LNCaP clone FGC (cell line): ENCODE data around the gene RBM10.

Experiments used
- DNase-seq: peaks from one replicate; pipeline ENCODE4 v3.0.0-alpha.2; 2011; ENCODE audit warnings: low read depth
- H3K4me3 ChIP-seq: 2 replicates; pipeline ENCODE4 v1.5.1; 2011; ENCODE audit warnings: mild to moderate bottlenecking, low read depth, low read length, control low read depth
- TF ChIP-seq, protein P1 (sequence below): IDR thresholded peaks from 2 replicates; pipeline ENCODE4 v1.5.1; 2012; ENCODE audit warnings: mild to moderate bottlenecking; ENCODE audit not compliant: control insufficient read depth, insufficient read depth; ENCODE audit errors: extremely low read depth

The RBM10 gene

DNA sequence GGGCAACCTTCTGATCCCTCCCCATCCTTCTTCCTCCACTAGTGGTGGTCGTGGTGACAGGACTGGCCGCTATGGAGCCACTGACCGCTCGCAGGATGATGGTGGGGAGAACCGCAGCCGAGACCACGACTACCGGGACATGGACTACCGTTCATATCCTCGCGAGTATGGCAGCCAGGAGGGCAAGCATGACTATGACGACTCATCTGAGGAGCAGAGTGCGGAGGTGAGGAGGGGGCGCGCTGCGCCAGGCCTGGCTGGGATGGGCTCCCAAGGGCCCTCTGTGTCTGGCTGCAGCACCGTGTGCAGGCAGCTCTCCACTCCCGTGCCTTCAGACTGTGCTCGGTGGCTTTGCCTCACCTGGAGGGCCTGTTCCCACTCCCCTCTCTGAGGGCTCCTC lies 24.3 kb downstream of the RBM10 start:
- TF ChIP-seq, protein P1, sequence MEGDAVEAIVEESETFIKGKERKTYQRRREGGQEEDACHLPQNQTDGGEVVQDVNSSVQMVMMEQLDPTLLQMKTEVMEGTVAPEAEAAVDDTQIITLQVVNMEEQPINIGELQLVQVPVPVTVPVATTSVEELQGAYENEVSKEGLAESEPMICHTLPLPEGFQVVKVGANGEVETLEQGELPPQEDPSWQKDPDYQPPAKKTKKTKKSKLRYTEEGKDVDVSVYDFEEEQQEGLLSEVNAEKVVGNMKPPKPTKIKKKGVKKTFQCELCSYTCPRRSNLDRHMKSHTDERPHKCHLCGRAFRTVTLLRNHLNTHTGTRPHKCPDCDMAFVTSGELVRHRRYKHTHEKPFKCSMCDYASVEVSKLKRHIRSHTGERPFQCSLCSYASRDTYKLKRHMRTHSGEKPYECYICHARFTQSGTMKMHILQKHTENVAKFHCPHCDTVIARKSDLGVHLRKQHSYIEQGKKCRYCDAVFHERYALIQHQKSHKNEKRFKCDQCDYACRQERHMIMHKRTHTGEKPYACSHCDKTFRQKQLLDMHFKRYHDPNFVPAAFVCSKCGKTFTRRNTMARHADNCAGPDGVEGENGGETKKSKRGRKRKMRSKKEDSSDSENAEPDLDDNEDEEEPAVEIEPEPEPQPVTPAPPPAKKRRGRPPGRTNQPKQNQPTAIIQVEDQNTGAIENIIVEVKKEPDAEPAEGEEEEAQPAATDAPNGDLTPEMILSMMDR: no peak
- no peak for DNase-seq
- H3K4me3 ChIP-seq: no peak overlapping the region

- no peak for DNase-seq
- no peak overlapping the region for H3K4me3 ChIP-seq
- TF ChIP-seq, protein P1: no peak
Measured at GRCh38 chrX:47169726-47170515, 24.9 kb downstream of the RBM10 start.

GRCh38 chrX:47170861-47171692 lies 26.1 kb downstream of the RBM10 start:
- TF ChIP-seq, protein P1: no peak
- no peak for DNase-seq
- no peak overlapping the region for H3K4me3 ChIP-seq

GRCh38 chrX:47171996-47172395 lies 27.0 kb downstream of the RBM10 start:
- no peak for DNase-seq
- TF ChIP-seq, protein P1: no peak

DNA sequence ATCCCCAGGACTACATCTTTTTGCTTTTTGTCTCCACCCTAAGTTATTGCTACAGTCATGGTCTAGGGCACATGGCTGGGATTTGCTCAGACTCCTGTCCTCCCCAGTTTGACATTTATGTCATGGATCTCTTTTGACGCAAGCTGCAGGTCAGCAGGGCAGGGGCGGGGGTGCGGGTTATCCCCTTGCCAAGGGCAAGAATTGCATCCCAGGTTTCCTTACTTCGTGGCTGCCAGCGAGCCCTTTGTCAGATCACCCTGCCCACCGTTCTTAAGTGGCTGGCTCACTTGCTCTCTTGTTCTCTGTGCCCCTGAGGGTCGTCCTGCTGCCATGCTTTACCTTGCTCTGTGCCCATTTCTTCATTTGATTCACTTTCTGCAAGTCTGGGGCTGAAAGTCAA lies 27.5 kb downstream of the RBM10 start:
- H3K4me3 ChIP-seq: no peak overlapping the region
- no peak for DNase-seq
- TF ChIP-seq, protein P1: no peak

More at GRCh38 chrX:47171996-47172395, 27.0 kb downstream of the RBM10 start:
- H3K4me3 ChIP-seq: no peak overlapping the region

GRCh38 chrX:47172971-47173792 lies 28.2 kb downstream of the RBM10 start:
- H3K4me3 ChIP-seq: no peak overlapping the region
- TF ChIP-seq, protein P1: no peak
- no peak for DNase-seq
